Kidney epithelial cell (primary cell): ENCODE data around the gene TAS2R42. TPM values are rescaled to one million over a fixed set of nuclear protein-coding genes. Genes with fewer than 3 reads are reported as not detected.

Source experiments
- DNase-seq: peaks from one replicate; pipeline ENCODE4 v3.0.0-alpha.2; 2010; ENCODE audit warnings: low read depth
- H3K27me3 ChIP-seq: 2 replicates; pipeline ENCODE4 v1.6.0; 2011; ENCODE audit warnings: low read length; ENCODE audit not compliant: control insufficient read depth, insufficient read depth
- H3K36me3 ChIP-seq: 2 replicates; pipeline ENCODE4 v1.5.1; 2011; ENCODE audit warnings: low read length; ENCODE audit not compliant: control insufficient read depth, insufficient read depth
- H3K4me3 ChIP-seq: 2 replicates; pipeline ENCODE4 v1.5.1; 2011; ENCODE audit warnings: low read depth, mild to moderate bottlenecking, control low read depth, low read length
- total RNA-seq: library from RNA; depleted of rRNA; stranded (reverse); fragments of >200 nt; gene quantifications from 2 replicates; pipeline ENCODE4 v1.2.3, GENCODE V29; 2015
- TF ChIP-seq, protein P1 (sequence below): IDR thresholded peaks from 2 replicates; pipeline ENCODE4 v1.5.1; 2011; ENCODE audit warnings: mild to moderate bottlenecking, moderate library complexity, low read length, control low read depth, inconsistent platforms; ENCODE audit not compliant: insufficient read depth, poor library complexity, severe bottlenecking

The TAS2R42 gene, protein sequence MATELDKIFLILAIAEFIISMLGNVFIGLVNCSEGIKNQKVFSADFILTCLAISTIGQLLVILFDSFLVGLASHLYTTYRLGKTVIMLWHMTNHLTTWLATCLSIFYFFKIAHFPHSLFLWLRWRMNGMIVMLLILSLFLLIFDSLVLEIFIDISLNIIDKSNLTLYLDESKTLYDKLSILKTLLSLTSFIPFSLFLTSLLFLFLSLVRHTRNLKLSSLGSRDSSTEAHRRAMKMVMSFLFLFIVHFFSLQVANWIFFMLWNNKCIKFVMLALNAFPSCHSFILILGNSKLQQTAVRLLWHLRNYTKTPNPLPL
- total RNA-seq, result not detected in 2 replicates

- DNase-seq, result no peak
- TF ChIP-seq, protein P1, sequence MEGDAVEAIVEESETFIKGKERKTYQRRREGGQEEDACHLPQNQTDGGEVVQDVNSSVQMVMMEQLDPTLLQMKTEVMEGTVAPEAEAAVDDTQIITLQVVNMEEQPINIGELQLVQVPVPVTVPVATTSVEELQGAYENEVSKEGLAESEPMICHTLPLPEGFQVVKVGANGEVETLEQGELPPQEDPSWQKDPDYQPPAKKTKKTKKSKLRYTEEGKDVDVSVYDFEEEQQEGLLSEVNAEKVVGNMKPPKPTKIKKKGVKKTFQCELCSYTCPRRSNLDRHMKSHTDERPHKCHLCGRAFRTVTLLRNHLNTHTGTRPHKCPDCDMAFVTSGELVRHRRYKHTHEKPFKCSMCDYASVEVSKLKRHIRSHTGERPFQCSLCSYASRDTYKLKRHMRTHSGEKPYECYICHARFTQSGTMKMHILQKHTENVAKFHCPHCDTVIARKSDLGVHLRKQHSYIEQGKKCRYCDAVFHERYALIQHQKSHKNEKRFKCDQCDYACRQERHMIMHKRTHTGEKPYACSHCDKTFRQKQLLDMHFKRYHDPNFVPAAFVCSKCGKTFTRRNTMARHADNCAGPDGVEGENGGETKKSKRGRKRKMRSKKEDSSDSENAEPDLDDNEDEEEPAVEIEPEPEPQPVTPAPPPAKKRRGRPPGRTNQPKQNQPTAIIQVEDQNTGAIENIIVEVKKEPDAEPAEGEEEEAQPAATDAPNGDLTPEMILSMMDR, result no peak
- no peaks in the 10 kb centered on the region for H3K36me3 ChIP-seq
- H3K4me3 ChIP-seq, result no peak within 1 kb of the TSS
- H3K27me3 ChIP-seq, result no peaks in the 10 kb centered on the region
Observed at GRCh38 chr12:11186837-11187236, at the start of gene TAS2R42. TSS of gene TAS2R42 (minus strand) at chr12:11186937. CDS start at chr12:11186937, 0 bp downstream.

GRCh38 chr12:11233532-11233931, 46.8 kb upstream of the TAS2R42 start:
- H3K27me3 ChIP-seq, result no peaks in the 10 kb centered on the region
- no peak overlapping the region for H3K4me3 ChIP-seq
- no peaks in the 10 kb centered on the region for H3K36me3 ChIP-seq
- TF ChIP-seq, protein P1, result no peak
- no peak for DNase-seq

DNA sequence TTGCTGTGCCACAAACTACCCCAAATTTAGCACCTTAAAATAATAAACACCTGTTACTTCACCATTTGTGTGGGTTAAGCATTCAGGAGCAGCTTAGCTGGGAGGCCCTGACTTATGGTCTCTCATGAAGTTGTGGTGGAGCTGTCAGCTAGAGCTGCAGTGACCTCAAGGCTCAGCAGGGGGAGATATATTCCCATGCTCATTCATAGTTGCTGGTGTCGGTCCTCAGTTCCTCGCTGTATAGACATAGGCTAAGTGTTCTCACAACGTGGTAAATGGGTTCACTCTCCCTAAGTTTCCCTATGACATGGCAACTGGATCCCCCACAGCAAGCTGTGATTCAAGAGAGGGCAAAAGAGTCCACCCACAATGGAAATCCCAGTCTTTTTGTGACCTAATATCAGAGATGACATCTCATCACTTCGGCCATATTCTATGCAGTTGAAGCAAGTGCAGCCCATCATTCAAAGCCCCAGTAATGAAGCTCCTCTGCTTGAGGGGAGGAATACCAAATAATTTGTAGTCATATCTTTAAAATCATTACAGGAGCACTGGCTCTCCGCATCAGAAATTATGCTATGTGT, 41.7 kb upstream of the TAS2R42 start:
- Histone ChIP-seq H3K36me3 (no peaks in the 10 kb centered on the region), H3K4me3 (no peak overlapping the region), H3K27me3 (peaks cover 3% of the 10 kb centered on the region)
- DNase-seq, result peak; percentile 1
- TF ChIP-seq, protein P1, result peak; percentile 66

DNA sequence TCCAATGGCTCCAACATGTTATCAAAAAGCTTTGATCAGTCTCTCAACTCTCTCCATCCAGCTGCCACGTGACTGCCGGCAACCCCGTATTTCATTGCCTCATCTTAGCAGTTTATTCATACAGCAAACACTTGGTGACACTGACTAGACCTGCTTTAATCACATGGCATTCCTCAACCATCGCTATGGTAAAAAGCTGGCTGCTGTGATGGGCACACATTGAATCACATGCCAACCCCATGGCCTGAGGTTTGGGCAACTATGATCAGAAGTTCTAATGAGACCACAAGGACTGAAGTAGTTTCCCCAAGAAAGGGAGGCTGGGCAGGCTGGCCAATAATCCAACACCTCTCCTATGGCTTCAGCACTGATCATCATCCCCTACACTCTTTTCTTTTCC, 40.6 kb upstream of the TAS2R42 start:
- H3K36me3 ChIP-seq, result no peaks in the 10 kb centered on the region
- DNase-seq, result no peak
- TF ChIP-seq, protein P1, result no peak
- no peak overlapping the region for H3K4me3 ChIP-seq
- H3K27me3 ChIP-seq, result peaks cover 3% of the 10 kb centered on the region

- no peaks in the 10 kb centered on the region for H3K27me3 ChIP-seq
- H3K4me3 ChIP-seq, result no peak overlapping the region
- TF ChIP-seq, protein P1, result no peak
Observed at GRCh38 chr12:11209113-11209512, 22.4 kb upstream of the TAS2R42 start.

More at GRCh38 chr12:11209113-11209512, 22.4 kb upstream of the TAS2R42 start:
- no peaks in the 10 kb centered on the region for H3K36me3 ChIP-seq
- DNase-seq, result no peak
